H9 (cell line): ENCODE data around the gene PRPSAP2. TPM values are rescaled to one million over a fixed set of nuclear protein-coding genes. Genes with fewer than 3 reads are reported as not detected.

Experiments used
- DNase-seq: peaks from one replicate; pipeline ENCODE4 v3.0.0-alpha.2; 2017
- H2AFZ ChIP-seq: one replicate; pipeline ENCODE4 v1.6.1; 2013; ENCODE audit warnings: mild to moderate bottlenecking, low read length, control low read depth, moderate library complexity
- H2AK5ac ChIP-seq: 2 replicates; pipeline ENCODE4 v1.6.1; 2013; ENCODE audit warnings: low read length, control low read depth, mixed read lengths; ENCODE audit not compliant: insufficient read length
- H2BK120ac ChIP-seq: one replicate; pipeline ENCODE4 v1.6.1; 2013; ENCODE audit warnings: low read depth, mild to moderate bottlenecking, low read length, control low read depth, inconsistent platforms; ENCODE audit not compliant: poor library complexity, severe bottlenecking
- H2BK12ac ChIP-seq: 2 replicates; pipeline ENCODE4 v1.6.1; 2013; ENCODE audit warnings: low read length, control low read depth, mixed read lengths, low read depth; ENCODE audit not compliant: insufficient read length
- H2BK15ac ChIP-seq: 2 replicates; pipeline ENCODE4 v1.6.1; 2013; ENCODE audit warnings: low read depth, low read length, control low read depth
- H2BK20ac ChIP-seq: one replicate; pipeline ENCODE4 v1.6.1; 2013; ENCODE audit warnings: low read depth, mild to moderate bottlenecking, low read length, control low read depth, inconsistent platforms; ENCODE audit not compliant: poor library complexity, severe bottlenecking
- H2BK5ac ChIP-seq: 2 replicates; pipeline ENCODE4 v1.6.1; 2013; ENCODE audit warnings: low read length, control low read depth, mixed read lengths; ENCODE audit not compliant: insufficient read length
- H3K14ac ChIP-seq: 2 replicates; pipeline ENCODE4 v1.6.1; 2013; ENCODE audit warnings: low read length, control low read depth; ENCODE audit not compliant: insufficient read depth
- H3K18ac ChIP-seq: 2 replicates; pipeline ENCODE4 v1.6.1; 2013; ENCODE audit warnings: low read depth, mild to moderate bottlenecking, mixed read lengths, low read length, control low read depth; ENCODE audit not compliant: insufficient read length
- H3K23ac ChIP-seq: 2 replicates; pipeline ENCODE4 v1.6.1; 2013; ENCODE audit warnings: low read length, control low read depth, mixed read lengths, low read depth; ENCODE audit not compliant: insufficient read length
- H3K23me2 ChIP-seq: 2 replicates; pipeline ENCODE4 v1.6.1; 2013; ENCODE audit warnings: low read depth, mild to moderate bottlenecking, mixed read lengths, low read length, control low read depth; ENCODE audit not compliant: insufficient read length, poor library complexity, severe bottlenecking
- H3K27ac ChIP-seq: 2 replicates; pipeline ENCODE4 v1.5.1; 2013; ENCODE audit warnings: low read length, control low read depth, mixed read lengths, low read depth; ENCODE audit not compliant: insufficient read length
- H3K27me3 ChIP-seq: 2 replicates; pipeline ENCODE4 v1.6.1; 2013; ENCODE audit warnings: low read length, control low read depth, inconsistent platforms; ENCODE audit not compliant: insufficient read depth
- H3K4ac ChIP-seq: 2 replicates; pipeline ENCODE4 v1.6.1; 2013; ENCODE audit warnings: low read depth, mild to moderate bottlenecking, control low read depth, inconsistent platforms, low read length, moderate library complexity
- H3K4me1 ChIP-seq: 2 replicates; pipeline ENCODE4 v1.6.1; 2013; ENCODE audit warnings: low read length, control low read depth, inconsistent platforms; ENCODE audit not compliant: insufficient read depth
- H3K4me2 ChIP-seq: 2 replicates; pipeline ENCODE4 v1.6.1; 2013; ENCODE audit warnings: low read length, control low read depth, mixed read lengths; ENCODE audit not compliant: insufficient read length, insufficient read depth
- H3K56ac ChIP-seq: 2 replicates; pipeline ENCODE4 v1.6.1; 2013; ENCODE audit warnings: low read depth, mild to moderate bottlenecking, mixed read lengths, low read length, control low read depth; ENCODE audit not compliant: insufficient read length
- H3K79me1 ChIP-seq: 2 replicates; pipeline ENCODE4 v1.6.1; 2013; ENCODE audit warnings: low read depth, mild to moderate bottlenecking, moderate library complexity, low read length, control low read depth, inconsistent platforms; ENCODE audit not compliant: insufficient read depth, poor library complexity, severe bottlenecking
- H3K79me2 ChIP-seq: 2 replicates; pipeline ENCODE4 v1.6.1; 2013; ENCODE audit warnings: low read length, control low read depth, inconsistent platforms; ENCODE audit not compliant: insufficient read depth
- H3K9ac ChIP-seq: 2 replicates; pipeline ENCODE4 v1.6.1; 2013; ENCODE audit warnings: low read length, control low read depth, mixed read lengths; ENCODE audit not compliant: insufficient read length; ENCODE audit errors: extremely low read depth
- H3K9me3 ChIP-seq: one replicate; pipeline ENCODE4 v1.6.1; 2013; ENCODE audit warnings: low read depth, low read length, inconsistent platforms; ENCODE audit not compliant: control insufficient read depth
- H3T11ph ChIP-seq: one replicate; pipeline ENCODE4 v1.6.1; 2013; ENCODE audit warnings: mild to moderate bottlenecking, low read length, control low read depth, inconsistent platforms
- H4K20me1 ChIP-seq: one replicate; pipeline ENCODE4 v1.6.1; 2013; ENCODE audit not compliant: control insufficient read depth, insufficient read length, insufficient read depth
- H4K5ac ChIP-seq: 2 replicates; pipeline ENCODE4 v1.6.1; 2013; ENCODE audit warnings: low read depth, mild to moderate bottlenecking, mixed read lengths, low read length, control low read depth; ENCODE audit not compliant: insufficient read length
- H4K8ac ChIP-seq: replicated peaks from 2 replicates; pipeline ENCODE4 v1.6.1; 2013; ENCODE audit warnings: low read length, control low read depth, mixed read lengths, low read depth; ENCODE audit not compliant: insufficient read length
- H4K91ac ChIP-seq: 2 replicates; pipeline ENCODE4 v1.6.1; 2013; ENCODE audit warnings: low read depth, mild to moderate bottlenecking, moderate library complexity, mixed read lengths, low read length, control low read depth; ENCODE audit not compliant: insufficient read length
- H3K27ac Mint-ChIP-seq, 3 experiments: 2 replicates in 2 of 3; 3 replicates in 1 of 3; pipeline ENCODE4 v1.8.0; 2020 to 2021; ENCODE audit warnings: mixed read lengths in 3 of 3, mild to moderate bottlenecking in 1 of 3, moderate library complexity in 1 of 3
- H3K27me3 Mint-ChIP-seq: 2 replicates; pipeline ENCODE4 v1.8.0; 2021; ENCODE audit warnings: low read depth, mild to moderate bottlenecking, moderate library complexity, mixed read lengths
- H3K36me3 Mint-ChIP-seq, 3 experiments: 2 replicates in 2 of 3; 3 replicates in 1 of 3; pipeline ENCODE4 v1.8.0; 2020 to 2021; ENCODE audit warnings: low read depth in 3 of 3, mixed read lengths in 3 of 3; ENCODE audit not compliant: insufficient read depth in 1 of 3
- H3K4me1 Mint-ChIP-seq, 2 experiments: 2 replicates each; pipeline ENCODE4 v1.8.0; 2020; ENCODE audit warnings: mixed read lengths in 2 of 2
- H3K4me3 Mint-ChIP-seq, 2 experiments: 2 replicates in 1 of 2; 3 replicates in 1 of 2; pipeline ENCODE4 v1.8.0; 2020 to 2021; ENCODE audit warnings: mild to moderate bottlenecking in 2 of 2, mixed read lengths in 2 of 2, moderate library complexity in 1 of 2
- H3K9me3 Mint-ChIP-seq, 2 experiments: 2 replicates in 1 of 2; 3 replicates in 1 of 2; pipeline ENCODE4 v1.8.0; 2020; ENCODE audit warnings: mild to moderate bottlenecking in 2 of 2, mixed read lengths in 2 of 2, moderate library complexity in 1 of 2
- CTCF ChIP-seq: fragments of 200-600 bp; sonication (generic); conservative IDR thresholded peaks from 3 replicates; pipeline ENCODE4 v1.8.0; 2021; ENCODE audit warnings: antibody characterized with exemption, mild to moderate bottlenecking
- WGBS: extraction: QIAGEN DNeasy Blood & Tissue Kit; methylation state at CpG from one replicate; pipeline ENCODE4 v1.1.7; 2013; ENCODE audit warnings: missing lambda C conversion rate, low lambda C conversion rate, mixed read lengths; ENCODE audit not compliant: insufficient read length; ENCODE audit errors: extremely low coverage; 5-methylcytosine and 5-hydroxymethylcytosine counted together
- total RNA-seq: library from RNA; stranded (reverse); gene quantifications from 2 replicates; pipeline ENCODE4 v1.2.1, GENCODE V29; 2021

PRPSAP2 gene
- total RNA-seq, 1 experiment from 2014 or later, result 58.0 TPM

- no CpG with 5 or more reads among the region's 9 CpGs for WGBS
- no peak overlapping the region for H3K27ac Mint-ChIP-seq
- Histone ChIP-seq H3K23ac (no peak overlapping the region), H2BK15ac (no peak overlapping the region), H3K4me2 (no peak overlapping the region), H3K9me3 (no peaks in the 10 kb centered on the region), H3K56ac (no peak overlapping the region), H3K27me3 (no peaks in the 10 kb centered on the region), H3K4ac (no peak overlapping the region), H4K20me1 (no peaks in the 10 kb centered on the region), H2AK5ac (no peak overlapping the region), H3K27ac (no peak overlapping the region), H4K5ac (no peak overlapping the region), H3K23me2 (no peaks in the 10 kb centered on the region), H3T11ph (no peak overlapping the region), H3K79me2 (no peaks in the 10 kb centered on the region), H2BK12ac (no peak overlapping the region), H2BK120ac (no peak overlapping the region), H4K91ac (no peak overlapping the region), H3K14ac (no peak overlapping the region), H3K18ac (no peak overlapping the region), H2AFZ (no peak overlapping the region), H4K8ac (no peak overlapping the region), H2BK5ac (no peak overlapping the region), H3K79me1 (no peaks in the 10 kb centered on the region), H3K4me1 (no peaks in the 10 kb centered on the region), H2BK20ac (no peak overlapping the region), H3K9ac (no peak overlapping the region)
- no peak for DNase-seq
- no peaks in the 10 kb centered on the region for H3K27me3 Mint-ChIP-seq
- H3K4me3 Mint-ChIP-seq, result no peak overlapping the region
- peaks cover 42 to 77% (median 74%) of the 10 kb centered on the region in 3 experiments for H3K36me3 Mint-ChIP-seq
- H3K9me3 Mint-ChIP-seq, result peaks cover 0 to 4% of the 10 kb centered on the region in 2 experiments; a peak in 2 of 5 replicates
- no peak for TF ChIP-seq CTCF
- no peaks in the 10 kb centered on the region for H3K4me1 Mint-ChIP-seq
Observed at GRCh38 chr17:18888766-18889290, 30.9 kb downstream of the PRPSAP2 start.
